HG02759 (cell line): ENCODE data around the gene RDH5.

Experiments used
- ATAC-seq: cut with Tn5 transposase; IDR thresholded peaks from one replicate; pipeline ENCODE4 v1.9.1; 2021; ENCODE audit warnings: mild to moderate bottlenecking, moderate library complexity; ENCODE audit not compliant: unreplicated experiment

RDH5 gene, protein sequence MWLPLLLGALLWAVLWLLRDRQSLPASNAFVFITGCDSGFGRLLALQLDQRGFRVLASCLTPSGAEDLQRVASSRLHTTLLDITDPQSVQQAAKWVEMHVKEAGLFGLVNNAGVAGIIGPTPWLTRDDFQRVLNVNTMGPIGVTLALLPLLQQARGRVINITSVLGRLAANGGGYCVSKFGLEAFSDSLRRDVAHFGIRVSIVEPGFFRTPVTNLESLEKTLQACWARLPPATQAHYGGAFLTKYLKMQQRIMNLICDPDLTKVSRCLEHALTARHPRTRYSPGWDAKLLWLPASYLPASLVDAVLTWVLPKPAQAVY

DNA sequence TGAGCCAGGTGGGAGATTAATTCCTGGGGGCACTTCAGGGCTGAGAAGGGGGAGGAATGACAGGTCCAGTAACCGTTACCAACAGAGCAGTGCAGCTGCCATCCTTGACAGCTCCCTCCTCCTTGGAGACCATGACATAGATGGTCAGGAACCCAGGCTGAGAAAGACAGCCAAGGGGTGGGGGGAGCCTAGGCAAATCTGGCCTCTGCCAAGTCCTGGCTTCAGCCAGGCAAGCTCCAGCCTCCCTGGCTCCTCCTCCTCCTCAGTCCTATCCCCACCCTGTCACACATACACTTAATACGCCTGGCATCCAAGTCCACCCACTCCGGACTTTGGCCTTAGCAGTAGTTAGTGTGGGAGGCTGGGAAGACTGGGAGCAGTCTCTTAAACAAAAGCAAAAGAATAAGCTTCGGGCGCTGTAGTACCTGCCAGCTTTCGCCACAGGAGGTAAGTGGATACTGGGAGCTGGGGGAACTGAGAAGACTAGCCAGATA, at the start of gene RDH5:
RDH5 (plus strand) TSS at position 323 of the 494 bp plus-strand sequence. CDS start 792 bp downstream, outside the sequence.
- ATAC-seq = no peak

DNA sequence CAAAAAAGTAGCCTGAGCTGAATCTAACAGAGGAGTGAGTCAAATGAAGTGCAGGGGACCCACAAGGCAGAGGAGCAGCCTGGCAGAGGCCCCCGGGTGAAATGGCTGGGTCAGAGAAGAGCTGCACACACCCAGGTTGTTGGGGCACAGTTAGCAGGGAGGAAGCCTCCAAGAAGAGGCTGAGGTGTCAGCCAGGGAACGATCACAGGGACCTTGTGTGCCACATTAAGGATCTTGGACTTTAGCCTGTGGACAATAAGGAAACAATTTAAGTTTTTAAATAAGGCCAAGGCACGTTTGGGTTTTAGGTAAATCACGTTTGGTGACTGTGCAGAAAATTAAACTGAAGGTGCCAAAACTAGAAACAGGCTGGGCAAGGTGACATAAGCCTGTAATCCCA, 48.4 kb upstream of the RDH5 start:
- ATAC-seq = no peak

DNA sequence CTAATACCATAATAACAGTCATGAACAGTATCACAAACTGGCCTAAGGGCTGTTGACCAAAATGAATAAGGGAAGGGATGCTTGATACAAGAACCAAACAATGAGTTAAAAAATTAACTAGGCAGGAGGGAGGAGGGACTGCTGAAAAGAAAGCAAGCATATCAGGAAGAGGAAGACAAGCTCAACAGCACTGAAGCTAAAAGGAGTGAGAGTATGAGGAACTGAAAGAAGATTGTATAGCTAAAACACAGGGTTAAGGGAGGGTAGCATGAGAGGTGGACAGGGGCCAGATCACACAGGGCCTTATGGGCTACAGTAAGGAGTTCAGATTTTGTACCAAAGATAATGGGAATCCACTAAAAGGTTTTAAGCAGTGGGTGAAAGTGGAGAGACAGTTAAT, 46.6 kb upstream of the RDH5 start:
- ATAC-seq = peak; percentile 98

DNA sequence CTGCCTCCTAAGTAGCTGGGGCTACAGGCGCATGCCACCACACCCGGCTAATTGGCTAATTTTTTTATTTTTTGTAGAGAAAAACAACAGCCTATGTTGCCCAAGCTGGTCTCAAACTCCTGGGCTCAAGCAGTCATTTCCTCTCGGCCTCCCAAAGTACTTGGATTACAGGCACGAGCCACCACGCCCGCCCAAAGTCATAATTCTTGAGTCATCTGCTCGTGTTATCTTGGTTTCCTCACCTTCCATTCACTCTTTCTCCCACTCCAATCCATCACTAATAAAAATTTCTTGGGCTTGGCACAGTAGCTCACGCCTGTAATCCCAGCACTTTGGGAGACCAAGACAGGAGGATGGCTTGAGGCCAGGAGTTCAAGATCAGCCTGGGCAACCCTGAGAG, 44.5 kb upstream of the RDH5 start:
- no peak for ATAC-seq

DNA sequence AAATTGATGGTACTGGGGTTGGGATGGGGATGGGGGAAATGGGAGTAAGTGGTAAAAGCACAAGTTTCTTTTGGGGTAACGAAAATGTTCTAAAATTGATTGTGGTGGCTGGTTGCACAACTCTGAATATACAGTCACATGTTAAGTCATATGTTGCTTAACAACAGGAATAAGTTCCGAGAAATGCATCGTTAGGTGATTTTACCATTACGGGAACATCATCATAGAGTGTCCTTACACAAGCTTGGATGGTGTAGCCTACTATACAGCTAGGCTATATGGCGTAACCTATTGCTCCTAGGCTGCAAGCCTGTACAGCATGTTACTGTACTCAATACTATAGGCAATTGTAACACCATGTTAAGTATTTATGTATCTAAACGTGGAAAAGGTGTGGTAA, 43.5 kb upstream of the RDH5 start:
- no peak for ATAC-seq

DNA sequence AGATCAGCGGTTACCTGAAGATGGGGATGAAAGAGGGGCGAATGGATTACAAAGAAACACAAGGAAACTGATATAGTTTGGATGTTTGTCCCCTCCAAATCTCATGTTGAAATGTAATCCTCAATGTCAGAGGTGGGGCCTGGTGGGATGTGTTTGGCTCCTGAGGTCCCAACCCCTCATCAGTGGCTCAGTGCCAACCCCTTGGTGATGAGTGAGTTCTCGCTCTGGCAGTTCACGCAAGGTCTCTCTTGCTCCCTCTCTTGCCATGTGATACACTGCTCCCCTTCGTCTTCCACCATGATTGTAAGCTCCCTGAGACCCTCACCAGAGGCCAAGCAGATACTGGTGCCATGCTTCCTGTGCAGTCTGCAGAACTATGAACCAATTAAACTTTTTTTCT, 40.5 kb upstream of the RDH5 start:
- ATAC-seq = no peak

DNA sequence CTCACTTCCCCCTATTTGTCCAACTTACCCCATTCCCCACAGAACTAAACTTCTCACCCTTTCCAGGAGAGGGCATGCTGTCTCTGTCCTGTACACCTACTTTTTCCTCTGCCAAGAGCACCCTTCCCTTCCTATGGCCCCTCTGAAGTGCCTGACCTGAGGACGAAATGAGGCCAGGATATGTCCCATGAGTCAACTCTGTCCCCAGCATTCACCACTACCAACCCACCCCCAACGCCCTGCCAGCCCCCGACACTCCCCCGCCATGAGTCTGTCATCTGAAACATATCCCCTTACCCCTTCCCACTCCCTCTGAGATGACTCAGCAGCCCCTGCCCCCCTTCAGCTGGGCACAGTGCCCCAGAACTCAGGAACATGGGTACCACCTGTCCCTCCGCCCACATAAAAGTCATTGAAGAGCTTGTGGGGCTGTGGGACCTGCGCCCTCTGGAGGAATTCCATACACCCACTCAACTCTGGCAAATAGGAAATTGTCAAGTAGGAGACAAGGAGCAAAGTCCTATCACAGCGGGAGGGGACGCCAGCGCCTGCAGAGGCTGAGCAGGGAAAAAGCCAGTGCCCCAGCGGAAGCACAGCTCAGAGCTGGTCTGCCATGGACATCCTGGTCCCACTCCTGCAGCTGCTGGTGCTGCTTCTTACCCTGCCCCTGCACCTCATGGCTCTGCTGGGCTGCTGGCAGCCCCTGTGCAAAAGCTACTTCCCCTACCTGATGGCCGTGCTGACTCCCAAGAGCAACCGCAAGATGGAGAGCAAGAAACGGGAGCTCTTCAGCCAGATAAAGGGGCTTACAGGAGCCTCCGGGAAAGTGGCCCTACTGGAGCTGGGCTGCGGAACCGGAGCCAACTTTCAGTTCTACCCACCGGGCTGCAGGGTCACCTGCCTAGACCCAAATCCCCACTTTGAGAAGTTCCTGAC, 38.8 kb upstream of the RDH5 start:
- no peak for ATAC-seq

DNA sequence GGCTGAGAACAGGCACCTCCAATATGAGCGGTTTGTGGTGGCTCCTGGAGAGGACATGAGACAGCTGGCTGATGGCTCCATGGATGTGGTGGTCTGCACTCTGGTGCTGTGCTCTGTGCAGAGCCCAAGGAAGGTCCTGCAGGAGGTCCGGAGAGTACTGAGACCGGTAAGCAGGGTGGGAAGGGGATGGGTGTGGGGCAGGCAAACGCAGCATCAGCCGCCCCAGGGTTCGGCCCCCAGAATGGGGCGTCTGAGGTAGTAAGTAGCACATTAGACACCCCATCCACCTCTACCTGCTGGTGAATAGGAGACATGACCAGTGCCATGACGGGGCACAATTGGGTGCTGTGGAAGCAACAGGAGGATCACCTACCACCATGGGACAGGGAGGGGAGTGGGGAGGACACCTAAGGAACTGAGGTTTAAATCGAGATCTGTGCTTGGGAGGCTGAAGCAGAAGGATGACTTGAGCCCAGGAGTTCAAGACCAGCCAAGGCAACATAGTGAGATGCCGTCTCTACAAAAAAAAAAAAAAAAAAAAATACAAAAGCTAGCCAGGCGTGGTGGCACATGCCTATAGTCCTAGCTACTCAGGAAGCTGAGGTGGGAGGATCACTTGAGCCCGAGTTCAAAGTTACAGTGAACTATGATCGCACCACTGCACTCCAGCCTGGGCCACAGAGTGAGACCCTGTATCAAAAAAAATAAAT, 38.0 kb upstream of the RDH5 start:
- ATAC-seq = no peak

DNA sequence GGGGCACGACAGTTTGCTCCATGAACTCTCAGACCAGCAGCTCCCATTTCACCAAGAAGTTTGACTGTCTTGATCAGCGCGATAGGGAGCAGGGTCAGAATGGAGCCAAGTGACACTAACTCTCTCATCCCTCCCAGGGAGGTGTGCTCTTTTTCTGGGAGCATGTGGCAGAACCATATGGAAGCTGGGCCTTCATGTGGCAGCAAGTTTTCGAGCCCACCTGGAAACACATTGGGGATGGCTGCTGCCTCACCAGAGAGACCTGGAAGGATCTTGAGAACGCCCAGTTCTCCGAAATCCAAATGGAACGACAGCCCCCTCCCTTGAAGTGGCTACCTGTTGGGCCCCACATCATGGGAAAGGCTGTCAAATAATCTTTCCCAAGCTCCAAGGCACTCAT, 36.5 kb upstream of the RDH5 start:
- no peak for ATAC-seq

DNA sequence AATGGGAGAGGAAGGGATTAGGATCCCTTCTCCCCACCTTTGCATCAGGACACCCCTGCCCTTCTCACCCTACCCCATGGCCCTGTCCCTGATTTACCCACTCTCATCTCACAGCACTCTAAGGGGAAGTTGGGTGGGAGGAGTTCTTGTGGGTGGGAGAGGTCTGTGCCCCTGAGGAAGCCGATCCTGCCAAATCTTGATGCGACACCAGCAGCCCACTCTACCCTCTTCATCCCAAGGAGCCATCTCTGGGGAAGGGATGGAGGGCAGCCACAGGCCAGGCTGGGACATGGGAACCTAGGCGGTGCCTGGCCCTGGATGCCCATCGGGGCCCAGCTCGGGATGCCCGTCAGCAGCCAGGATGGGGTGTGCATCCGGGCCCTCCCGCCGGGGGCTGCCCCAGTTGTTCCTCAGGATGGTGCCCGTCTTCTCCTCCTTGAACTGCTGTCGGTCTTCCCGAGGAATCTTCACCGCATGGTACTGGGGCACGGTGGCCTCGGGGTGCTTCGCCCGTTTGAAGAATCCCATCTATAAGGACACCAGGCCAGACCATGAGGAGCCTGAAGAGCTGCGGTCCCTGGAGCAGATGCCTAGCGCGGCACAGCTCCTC, 35.3 kb upstream of the RDH5 start:
- no peak for ATAC-seq

DNA sequence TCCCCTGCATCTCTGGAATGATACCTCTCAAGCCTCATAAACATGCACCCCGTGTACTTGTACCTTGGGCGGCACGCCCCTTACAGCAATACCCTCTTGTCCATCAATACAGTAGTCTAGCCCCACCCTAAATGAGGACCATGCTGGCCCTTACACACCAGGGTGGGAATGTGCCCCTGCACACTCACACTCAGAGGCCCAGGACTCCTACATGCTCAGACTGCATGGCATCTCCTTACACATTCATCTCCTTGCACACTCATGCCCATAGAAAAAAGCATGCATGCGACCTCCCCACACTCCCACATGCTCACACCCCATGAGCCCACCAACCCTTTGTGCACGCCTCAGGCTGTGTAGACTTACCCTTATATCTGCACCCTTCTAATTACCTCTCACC, 34.5 kb upstream of the RDH5 start:
- no peak for ATAC-seq

DNA sequence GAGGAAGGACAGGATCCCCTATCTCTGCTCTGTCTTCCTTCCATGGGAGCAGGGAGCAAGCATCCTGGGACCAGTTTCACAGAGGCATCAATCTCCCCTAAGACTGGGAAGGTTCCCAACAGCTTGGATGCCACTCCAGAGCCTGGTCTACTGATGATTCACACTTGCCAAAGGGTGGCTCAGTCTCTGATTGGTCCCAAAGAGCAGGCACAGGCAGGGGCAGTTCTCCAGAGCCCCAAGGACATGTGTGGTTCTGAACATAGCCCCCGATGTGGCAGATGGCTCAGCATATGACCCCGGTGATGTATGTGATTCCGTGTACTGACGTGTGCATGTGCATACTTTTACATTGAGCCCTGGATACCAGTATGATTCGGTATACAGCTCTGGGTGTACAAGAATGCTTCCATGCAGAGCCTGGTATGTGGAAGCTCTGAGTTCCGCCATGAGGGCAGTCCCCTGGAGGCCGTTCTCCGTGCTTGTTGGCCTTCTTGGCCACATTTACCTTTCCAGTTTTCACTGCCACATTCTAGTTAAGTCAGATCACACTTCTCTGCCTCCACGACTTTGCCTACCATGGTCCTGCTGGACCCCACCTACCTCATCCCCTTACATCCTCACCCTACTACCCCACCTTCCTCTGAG, 33.7 kb upstream of the RDH5 start:
- ATAC-seq = no peak

DNA sequence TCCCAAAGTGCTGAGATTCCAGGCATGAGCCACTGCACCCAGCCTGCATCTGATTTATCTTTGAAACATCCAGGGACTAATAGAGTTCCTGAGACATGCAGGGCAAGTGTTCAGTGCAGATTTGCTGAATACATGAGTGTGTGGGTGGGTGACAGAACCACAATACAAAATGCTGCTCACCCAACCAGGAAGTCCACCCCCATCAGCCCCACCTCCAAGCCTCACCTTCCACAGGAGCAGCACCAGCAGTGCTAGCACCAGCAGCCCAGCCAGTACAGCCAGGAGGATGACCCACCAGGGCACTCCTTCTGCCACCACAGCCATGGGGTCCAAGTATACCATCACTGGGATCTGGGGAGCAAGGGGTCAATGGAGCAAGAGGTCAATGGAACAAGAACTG, 32.4 kb upstream of the RDH5 start:
- peak; percentile 49 for ATAC-seq

DNA sequence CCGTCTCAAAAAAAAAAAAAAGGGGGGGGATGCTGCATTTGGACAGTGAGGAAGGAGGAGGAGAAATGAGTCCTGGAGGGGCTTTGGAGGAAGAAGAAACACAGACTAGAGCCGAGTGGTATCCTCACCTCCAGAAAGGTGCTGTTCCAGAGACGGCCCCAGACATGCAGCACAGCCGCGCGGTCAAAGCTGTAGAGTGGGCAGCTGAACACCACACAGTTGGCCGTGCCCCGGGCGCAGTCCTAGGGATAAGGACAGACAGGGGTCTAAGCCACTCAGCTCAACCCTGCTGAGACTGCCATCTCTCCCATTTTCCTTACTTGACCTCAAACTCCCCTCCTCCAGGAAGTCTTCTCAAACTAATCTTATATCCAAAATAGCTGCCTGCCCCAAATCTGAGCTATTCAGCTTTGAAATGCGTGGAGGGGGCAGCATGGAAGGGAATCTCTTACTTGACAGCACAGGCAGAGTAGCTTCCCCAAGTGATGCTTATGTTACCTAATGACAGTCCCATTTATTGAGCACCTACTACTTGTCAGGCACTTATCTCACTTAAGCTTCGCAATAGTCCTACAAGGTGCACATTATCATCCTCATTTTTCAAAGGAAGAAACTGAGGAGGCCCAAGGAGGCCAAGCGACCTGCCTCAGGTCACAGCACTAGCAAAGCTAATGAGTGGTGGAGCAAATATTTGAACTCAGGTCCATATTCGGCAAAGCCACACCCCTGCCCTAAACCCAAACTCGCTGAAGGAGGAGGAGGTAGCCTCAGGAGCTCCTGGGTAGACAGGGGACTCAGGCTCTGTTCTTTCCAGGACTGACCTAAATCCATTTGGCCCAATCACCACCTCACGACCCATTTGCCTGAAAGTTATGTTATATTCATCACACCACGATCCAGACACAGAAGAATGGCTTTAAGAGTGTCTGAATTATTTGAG, 31.2 kb upstream of the RDH5 start:
- ATAC-seq = no peak

DNA sequence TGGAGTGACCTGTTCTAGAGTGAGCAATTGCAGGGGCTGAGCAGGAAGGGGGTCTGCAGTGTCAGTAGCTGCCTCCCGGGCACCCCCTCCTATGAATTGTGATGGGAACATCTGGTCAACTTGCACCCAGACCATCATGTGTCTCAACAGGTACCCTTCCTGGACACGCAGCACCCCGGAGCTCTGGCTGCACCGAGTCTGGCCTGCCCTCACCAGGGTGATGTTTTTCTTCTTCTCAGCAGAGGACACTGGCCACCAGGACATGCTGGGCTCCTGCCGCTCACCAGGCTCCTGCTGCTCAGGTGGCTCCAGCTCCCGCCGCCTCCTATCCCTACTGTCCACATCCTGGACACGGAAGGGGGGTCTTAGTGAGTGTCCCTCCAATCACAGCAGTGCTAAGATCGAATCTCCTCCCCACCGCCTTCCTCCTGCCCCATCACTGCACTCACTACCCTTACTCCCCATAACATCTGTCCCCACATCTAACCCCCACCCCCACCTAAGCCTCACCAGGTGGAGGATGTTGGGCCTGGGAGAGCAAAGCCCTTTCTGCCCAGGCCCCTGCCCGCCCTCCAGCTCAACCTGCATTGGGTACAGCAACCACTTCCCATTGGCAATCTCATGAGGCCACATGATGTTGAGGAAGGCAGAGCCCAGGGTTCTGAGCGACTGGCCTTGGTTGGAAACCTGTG, 27.4 kb upstream of the RDH5 start:
- ATAC-seq = no peak

DNA sequence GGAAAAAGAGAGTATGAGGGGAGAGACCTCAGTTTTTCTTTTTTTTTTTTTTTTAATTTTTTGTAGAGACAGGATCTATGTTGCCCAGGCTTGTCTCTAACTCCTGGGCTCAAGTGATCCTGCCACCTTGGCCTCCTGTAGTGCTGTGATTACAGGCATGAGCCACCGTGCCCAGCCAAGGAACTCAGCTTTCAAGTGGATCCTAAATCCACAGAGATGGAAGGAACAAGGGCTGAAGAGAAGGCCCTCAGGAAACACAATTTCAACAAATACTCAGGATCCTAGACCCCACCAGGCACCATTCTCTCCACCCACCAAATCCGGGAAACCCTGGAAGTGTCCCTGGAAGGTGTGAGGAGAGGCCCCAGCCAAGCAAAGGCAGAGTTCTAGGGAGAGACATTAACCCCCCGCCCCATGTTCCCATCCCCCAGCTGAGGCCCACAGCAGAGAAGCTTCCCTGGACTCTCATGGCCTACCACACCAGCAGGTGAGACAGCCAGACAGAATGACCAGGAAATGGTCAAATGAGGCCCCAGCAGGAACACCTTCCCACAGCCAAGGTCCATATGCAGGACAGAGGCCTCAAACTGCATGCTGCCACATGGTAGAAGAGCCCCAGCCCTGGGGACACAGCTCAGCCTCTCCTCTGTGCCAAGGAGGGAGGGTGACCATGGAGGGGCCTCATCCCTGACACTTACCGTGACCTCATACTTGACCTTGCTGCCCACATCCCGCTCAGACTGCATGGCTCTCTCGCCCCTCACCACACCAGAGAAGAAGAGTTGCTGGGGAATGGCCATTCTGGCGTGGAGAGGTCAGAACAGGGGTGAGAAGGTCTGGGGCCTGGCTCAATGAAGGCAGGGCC, 26.6 kb upstream of the RDH5 start:
- no peak for ATAC-seq

DNA sequence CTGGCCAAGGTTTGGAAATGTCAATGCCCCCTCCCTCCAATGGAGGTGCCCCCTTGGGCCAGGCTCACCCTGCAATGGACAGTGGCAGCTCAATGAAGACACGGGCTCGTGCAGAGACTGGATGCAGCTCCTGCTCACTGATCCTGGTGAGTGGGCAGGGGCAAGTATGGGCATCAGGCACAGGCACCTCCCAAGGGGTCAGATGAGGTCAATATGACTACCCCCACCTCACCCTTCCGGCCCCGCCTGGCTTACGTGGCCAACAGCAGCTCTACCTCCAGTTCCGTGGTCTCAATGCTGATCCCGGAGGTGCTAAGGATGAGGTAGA, 26.0 kb upstream of the RDH5 start:
- ATAC-seq = no peak

DNA sequence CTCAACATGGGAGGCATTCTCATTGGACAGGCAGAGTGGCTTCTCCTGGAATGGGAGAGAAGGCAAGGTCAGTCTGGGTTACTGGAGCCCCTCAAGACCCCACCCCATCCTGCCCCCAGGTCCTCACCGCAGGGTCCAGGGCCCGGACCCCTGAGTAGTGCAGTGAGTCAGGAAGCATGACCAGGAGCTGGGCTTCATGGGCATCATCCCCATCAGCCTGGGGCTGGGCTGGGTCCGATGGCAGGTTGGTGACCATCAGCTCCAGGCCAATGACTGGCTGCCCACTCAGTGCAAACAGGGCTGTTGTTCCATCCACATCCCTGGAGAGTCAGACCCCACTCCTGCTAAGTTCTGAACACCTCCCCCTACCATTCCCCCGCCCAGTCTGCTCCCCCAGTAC, 25.5 kb upstream of the RDH5 start:
- no peak for ATAC-seq
